CD4-positive, alpha-beta T cell (primary cell): ENCODE results near the gene FADD. TPM values are rescaled to one million over a fixed set of nuclear protein-coding genes. Genes with fewer than 3 reads are reported as not detected.

Experiments used
- ATAC-seq: fragments of 200-7000 bp; cut with Tn5 transposase; one replicate; pipeline ENCODE4 v1.10.0; 2022; ENCODE audit warnings: mild to moderate bottlenecking; ENCODE audit not compliant: poor library complexity
- CTCF ChIA-PET: fragments of 350-600 bp; sonication (Branson Sonifier 250); formaldehyde crosslinking; loops from one replicate; lab custom pipeline; 2021; ENCODE audit warnings: antibody characterized with exemption, inconsistent platforms; lab: Charles Lee
- POLR2A ChIA-PET: fragments of 350-600 bp; sonication (Branson Sonifier 250); formaldehyde crosslinking; loops from one replicate; lab custom pipeline; 2021; ENCODE audit warnings: antibody characterized with exemption, inconsistent platforms; lab: Charles Lee
- DNase-seq, 14 experiments: peaks; one replicate each; pipeline ENCODE4 v3.0.0-alpha.2; 2013 to 2020; ENCODE audit warnings: mixed read lengths in 2 of 14
- H3K27ac ChIP-seq, 2 donors: one replicate each; pipeline versions ENCODE4 v1.5.1 to v1.7.0; 2013; ENCODE audit warnings: low read length in 2 of 2, low read depth in 1 of 2, mild to moderate bottlenecking in 1 of 2
- H3K27me3 ChIP-seq, 2 experiments: 1 replicate in 1 of 2; 2 replicates in 1 of 2; pipeline versions ENCODE4 v1.6.1 to v1.7.0; 2013; ENCODE audit warnings: low read length in 2 of 2, control low read depth in 1 of 2, mild to moderate bottlenecking in 1 of 2, moderate library complexity in 1 of 2; ENCODE audit not compliant: insufficient read depth in 2 of 2, control insufficient read depth in 1 of 2
- H3K36me3 ChIP-seq: one replicate; pipeline ENCODE4 v1.6.1; 2013; ENCODE audit warnings: low read length, control low read depth; ENCODE audit not compliant: insufficient read depth
- H3K4me1 ChIP-seq: one replicate; pipeline ENCODE4 v1.6.1; 2013; ENCODE audit warnings: low read length, control low read depth; ENCODE audit not compliant: insufficient read depth
- H3K4me3 ChIP-seq: one replicate; pipeline ENCODE4 v1.5.1; 2013; ENCODE audit warnings: mild to moderate bottlenecking, low read length, moderate library complexity
- H3K9me3 ChIP-seq, 2 experiments: 1 replicate in 1 of 2; 2 replicates in 1 of 2; pipeline versions ENCODE4 v1.6.1 to v1.7.0; 2013; ENCODE audit warnings: low read length in 2 of 2, mild to moderate bottlenecking in 2 of 2, control low read depth in 1 of 2, moderate library complexity in 1 of 2; ENCODE audit not compliant: control insufficient read depth in 1 of 2, insufficient read depth in 1 of 2
- H3K27ac Mint-ChIP-seq: one replicate; pipeline ENCODE4 v1.8.0; 2020; ENCODE audit warnings: mixed read lengths
- H3K27me3 Mint-ChIP-seq: one replicate; pipeline ENCODE4 v1.8.0; 2021; ENCODE audit warnings: mixed read lengths
- H3K36me3 Mint-ChIP-seq: one replicate; pipeline ENCODE4 v1.8.0; 2021; ENCODE audit warnings: low read depth, mixed read lengths
- H3K4me1 Mint-ChIP-seq: one replicate; pipeline ENCODE4 v1.8.0; 2021; ENCODE audit warnings: low read depth, mixed read lengths
- H3K4me3 Mint-ChIP-seq: one replicate; pipeline ENCODE4 v1.8.0; 2020; ENCODE audit warnings: mild to moderate bottlenecking, mixed read lengths
- H3K9me3 Mint-ChIP-seq: one replicate; pipeline ENCODE4 v1.8.0; 2020; ENCODE audit warnings: mixed read lengths
- CTCF ChIP-seq: fragments of 200-600 bp; IDR thresholded peaks from one replicate; pipeline ENCODE4 v1.8.0; 2022; ENCODE audit warnings: antibody characterized with exemption, mild to moderate bottlenecking
- intact Hi-C, 2 experiments: fragments of 100-400 bp; cut with DNase I in 1 of 2; cut with micrococcal nuclease in 1 of 2; formaldehyde crosslinking; loops; one replicate each; pipeline versions ENCODE4 v1.15.1 to v1.9.0; 2023 to 2025; cut with DNase I, micrococcal nuclease
- total RNA-seq, 174 experiments: library from RNA in 2 of 174; stranded (reverse) in 2 of 174; gene quantifications; one replicate each; pipeline ENCODE4 v1.2.3 and lab custom pipeline; 2021 to 2026

Gene FADD
- total RNA-seq, 2 experiments from 2014 or later = 14.5 to 16.5 TPM

GRCh38 chr11:70233962-70234361 is 30.9 kb downstream of the FADD start:
- ATAC-seq (no peak), DNase-seq (no peak)
- Histone ChIP-seq H3K36me3 (no peaks in the 10 kb centered on the region), H3K9me3 (peaks cover 0 to 3% of the 10 kb centered on the region in 2 experiments), H3K4me1 (no peaks in the 10 kb centered on the region), H3K4me3 (no peak overlapping the region), H3K27me3 (peaks cover 0 to 3% of the 10 kb centered on the region in 2 experiments), H3K27ac (no peak overlapping the region)
- ChIA-PET CTCF (no interaction called here), POLR2A (no interaction called here)
- H3K4me1 Mint-ChIP-seq = no peaks in the 10 kb centered on the region
- H3K9me3 Mint-ChIP-seq = no peaks in the 10 kb centered on the region
- no peak overlapping the region for H3K27ac Mint-ChIP-seq
- peaks cover 9% of the 10 kb centered on the region for H3K27me3 Mint-ChIP-seq
- no peaks in the 10 kb centered on the region for H3K36me3 Mint-ChIP-seq
- intact Hi-C loops = no loop called here
- no peak for TF ChIP-seq CTCF
- H3K4me3 Mint-ChIP-seq = no peak overlapping the region

- no peak overlapping the region for H3K4me3 ChIP-seq
- no peak overlapping the region for H3K4me3 Mint-ChIP-seq
- no peak overlapping the region for H3K27ac Mint-ChIP-seq
- no peak for ATAC-seq
- DNase-seq = no peak
- intact Hi-C loops = no loop called here
- H3K9me3 Mint-ChIP-seq = no peaks in the 10 kb centered on the region
- H3K4me1 ChIP-seq = no peaks in the 10 kb centered on the region
- no peaks in the 10 kb centered on the region for H3K27me3 ChIP-seq
- H3K27ac ChIP-seq = no peak overlapping the region
- no peaks in the 10 kb centered on the region for H3K36me3 Mint-ChIP-seq
- CTCF ChIA-PET = no interaction called here
- H3K36me3 ChIP-seq = no peaks in the 10 kb centered on the region
- no peaks in the 10 kb centered on the region for H3K4me1 Mint-ChIP-seq
- POLR2A ChIA-PET = no interaction called here
- TF ChIP-seq CTCF = no peak
- H3K9me3 ChIP-seq = no peaks in the 10 kb centered on the region
- H3K27me3 Mint-ChIP-seq = peaks cover 13% of the 10 kb centered on the region
Measured at GRCh38 chr11:70240337-70240736, 37.2 kb downstream of the FADD start.

GRCh38 chr11:70241709-70242108 is 38.6 kb downstream of the FADD start:
- Mint-ChIP-seq H3K4me3 (no peak overlapping the region), H3K9me3 (no peaks in the 10 kb centered on the region), H3K36me3 (no peaks in the 10 kb centered on the region), H3K27me3 (peaks cover 13% of the 10 kb centered on the region), H3K27ac (no peak overlapping the region), H3K4me1 (no peaks in the 10 kb centered on the region)
- ATAC-seq (no peak), DNase-seq (no peak)
- CTCF ChIA-PET = no interaction called here
- POLR2A ChIA-PET = no interaction called here
- H3K27ac ChIP-seq = no peak overlapping the region
- no peaks in the 10 kb centered on the region for H3K4me1 ChIP-seq
- intact Hi-C loops = no loop called here
- H3K36me3 ChIP-seq = no peaks in the 10 kb centered on the region
- H3K9me3 ChIP-seq = no peaks in the 10 kb centered on the region
- TF ChIP-seq CTCF = no peak
- no peaks in the 10 kb centered on the region for H3K27me3 ChIP-seq
- no peak overlapping the region for H3K4me3 ChIP-seq
